ENCODE results near the gene PHYKPL. TPM values are rescaled to one million over a fixed set of nuclear protein-coding genes. Genes with fewer than 3 reads are reported as not detected.

The PHYKPL gene
- total RNA-seq, 2 experiments from 2014 or later, result 65.5 to 68.2 TPM

DNA sequence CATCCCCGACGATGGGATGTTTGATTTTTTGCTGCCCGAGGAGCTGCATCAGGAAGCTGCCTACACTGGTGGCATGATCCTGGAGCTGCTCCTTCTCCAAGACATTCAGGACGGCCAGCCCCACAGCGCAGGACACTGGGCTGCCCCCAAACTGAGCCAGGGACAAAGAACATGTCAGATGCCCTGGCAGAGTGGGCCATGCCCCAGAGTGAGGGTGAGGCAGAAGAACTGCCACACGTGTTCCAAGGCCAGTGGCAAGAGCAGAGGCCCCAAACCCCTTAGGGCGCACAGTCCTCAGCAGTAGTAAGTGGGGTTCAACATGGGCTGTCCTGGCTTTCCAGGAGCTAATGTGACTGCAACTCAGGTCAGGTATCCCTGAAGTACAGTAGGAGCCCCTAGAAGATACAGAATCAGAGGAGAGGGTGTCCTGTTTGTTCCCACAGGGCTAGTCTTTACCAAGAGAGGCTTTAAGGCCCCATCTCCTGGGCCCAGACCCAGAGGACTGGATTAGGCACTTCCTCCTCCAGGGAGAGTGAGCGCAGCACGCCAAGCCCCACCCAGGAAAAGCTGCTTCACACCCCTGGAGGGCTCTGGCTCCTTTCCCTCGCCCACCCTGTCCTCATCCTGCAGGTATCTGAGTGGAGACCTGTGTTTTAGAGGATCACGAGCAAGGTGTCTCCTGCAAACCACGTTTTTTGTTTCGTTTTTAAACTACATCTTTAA, 17.2 kb downstream of the PHYKPL start:
- CTCF ChIA-PET, result interaction anchor here (0.7 to 1.2 kb wide), 2 partner anchors 15 to 139 kb away, joined by 3 to 6 read pairs; no protein-coding TSS in a partner anchor

DNA sequence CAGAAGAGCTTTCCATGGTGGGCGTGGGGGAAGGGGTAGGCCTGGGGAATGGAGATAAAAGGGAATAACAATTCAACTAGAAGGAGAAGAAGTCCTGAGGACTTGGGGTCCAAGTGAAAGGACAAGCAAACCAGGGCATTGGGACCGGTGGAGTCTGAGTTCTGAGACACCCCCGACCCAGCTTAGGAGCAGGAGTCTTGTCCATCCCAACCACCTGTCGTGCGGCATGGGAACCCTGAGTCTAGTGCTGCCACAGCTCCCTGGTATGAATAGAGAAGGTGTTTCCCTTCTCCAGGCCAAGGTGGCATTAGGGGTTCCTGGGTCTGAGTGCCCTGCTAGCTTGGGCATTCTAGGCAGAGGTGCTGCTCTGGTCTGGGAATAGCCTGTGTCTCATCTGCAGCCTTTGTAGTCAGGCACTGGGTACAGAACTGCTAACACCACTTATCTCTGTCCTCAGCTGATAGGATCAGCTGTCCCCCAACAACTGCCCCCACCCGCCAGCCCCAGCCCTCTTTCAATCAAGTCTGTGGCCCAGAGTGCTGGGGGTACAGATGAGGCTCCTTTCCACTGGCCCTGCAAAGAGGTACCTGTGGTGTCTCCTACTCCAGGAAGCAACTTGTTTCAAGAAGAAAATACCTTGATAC, 18.3 kb downstream of the PHYKPL start:
- ChIA-PET POLR2A (interaction anchor here (0.6 to 3.0 kb wide), 5 partner anchors 9 to 742 kb away, joined by 4 to 7 read pairs (median 6); partner anchors contain the start of gene HNRNPAB), CTCF (no interaction called here)

More for the DNA sequence above, 17.2 kb downstream of the PHYKPL start:
- POLR2A ChIA-PET, result interaction anchor here (1.6 kb wide), 1 partner anchor 11 kb away, joined by 5 read pairs; the partner anchor contains the start of gene HNRNPAB

DNA sequence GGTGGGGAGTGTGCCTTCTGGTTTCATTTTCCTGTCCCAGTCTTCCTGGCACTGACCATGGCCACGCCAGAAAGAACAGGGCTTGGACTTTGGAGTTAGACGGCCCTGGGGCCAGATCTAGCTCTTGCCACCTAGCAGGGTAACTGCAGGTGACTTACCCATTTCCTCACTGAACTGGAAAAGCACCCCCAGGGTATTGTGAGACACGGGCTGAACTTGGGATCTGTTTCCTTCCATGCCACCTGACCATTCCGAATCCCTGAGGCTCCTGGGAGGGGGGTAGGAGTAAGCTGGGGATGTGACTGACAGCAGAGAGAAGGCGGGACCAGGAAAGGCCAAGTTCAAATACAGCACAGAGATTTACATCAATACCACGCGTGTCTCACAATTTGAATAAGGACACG, 18.9 kb downstream of the PHYKPL start:
- POLR2A ChIA-PET, result interaction anchor here (0.6 to 3.0 kb wide), 4 partner anchors 8 to 743 kb away, joined by 4 to 7 read pairs (median 6); partner anchors contain the start of gene HNRNPAB
- CTCF ChIA-PET, result interaction anchor here (1.0 kb wide), 1 partner anchor 10 kb away, joined by 3 read pairs; the partner anchor contains the start of gene HNRNPAB

DNA sequence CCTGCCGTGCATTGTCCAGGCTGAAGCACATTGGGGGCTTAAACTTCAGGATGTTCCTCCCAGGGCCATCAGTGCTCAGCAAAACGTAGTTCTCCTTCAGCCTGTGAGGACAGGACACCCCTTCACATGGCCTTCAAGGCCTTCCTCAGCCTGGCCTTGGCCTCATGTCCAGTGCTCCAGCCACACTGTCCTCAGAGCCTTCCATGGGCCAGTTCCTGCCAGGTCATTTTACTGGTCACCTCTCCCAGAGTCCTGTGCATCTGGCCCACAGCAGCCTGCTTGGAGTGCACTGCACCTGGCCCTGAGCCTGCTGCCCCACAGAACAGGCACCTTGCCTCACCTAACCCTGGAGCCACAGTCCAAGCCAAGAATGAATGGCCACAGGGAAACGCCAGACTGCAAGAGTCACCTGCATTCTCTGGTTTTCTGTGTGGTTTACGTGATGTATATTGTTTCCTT, 19.6 kb downstream of the PHYKPL start:
- POLR2A ChIA-PET, result interaction anchor here (1.6 to 3.0 kb wide), 2 partner anchors 9 to 19 kb away, joined by 6 to 7 read pairs; partner anchors contain the start of gene HNRNPAB
- CTCF ChIA-PET, result interaction anchor here (1.0 kb wide), 1 partner anchor 9 kb away, joined by 3 read pairs; the partner anchor contains the start of gene HNRNPAB

DNA sequence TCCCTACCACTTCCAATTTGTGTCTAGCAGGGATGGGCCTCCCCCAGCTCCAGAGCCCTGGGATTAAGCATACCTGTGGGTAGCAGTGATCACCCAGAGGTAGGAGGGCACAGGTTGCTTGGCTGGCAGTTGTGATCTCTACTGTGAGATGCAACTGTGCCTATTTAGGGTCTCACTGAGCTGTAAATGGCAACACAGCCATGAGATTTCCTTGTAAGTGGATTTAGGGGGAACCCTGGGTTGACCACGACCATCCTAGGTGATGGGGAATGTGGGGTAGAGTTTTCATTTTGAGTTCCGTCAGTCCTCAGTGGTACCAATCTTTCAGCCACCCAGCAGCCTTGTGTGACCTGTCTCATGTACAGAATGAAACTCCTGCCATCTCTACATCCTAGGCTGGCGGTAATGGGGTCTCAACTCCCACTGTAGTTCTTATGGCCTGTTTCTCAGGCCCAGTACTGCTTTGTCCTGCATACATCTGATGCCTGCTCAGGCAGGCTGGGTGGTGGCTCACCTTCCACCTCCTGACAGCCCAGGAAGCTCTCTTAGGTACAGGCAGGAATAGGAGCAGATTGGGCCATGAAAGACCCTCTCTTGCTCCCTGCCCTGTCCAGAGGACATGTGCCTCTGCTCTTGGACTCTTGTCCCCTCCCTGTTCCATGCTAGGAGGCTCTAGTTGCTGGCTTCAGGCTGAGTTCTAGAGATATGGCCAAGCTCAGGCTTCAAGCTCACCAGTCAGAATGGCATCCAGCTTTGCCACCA, 20.2 kb downstream of the PHYKPL start:
- CTCF ChIA-PET, result no interaction called here
- POLR2A ChIA-PET, result interaction anchor here (1.6 to 3.0 kb wide), 2 partner anchors 8 to 19 kb away, joined by 6 to 7 read pairs; partner anchors contain the start of gene HNRNPAB

DNA sequence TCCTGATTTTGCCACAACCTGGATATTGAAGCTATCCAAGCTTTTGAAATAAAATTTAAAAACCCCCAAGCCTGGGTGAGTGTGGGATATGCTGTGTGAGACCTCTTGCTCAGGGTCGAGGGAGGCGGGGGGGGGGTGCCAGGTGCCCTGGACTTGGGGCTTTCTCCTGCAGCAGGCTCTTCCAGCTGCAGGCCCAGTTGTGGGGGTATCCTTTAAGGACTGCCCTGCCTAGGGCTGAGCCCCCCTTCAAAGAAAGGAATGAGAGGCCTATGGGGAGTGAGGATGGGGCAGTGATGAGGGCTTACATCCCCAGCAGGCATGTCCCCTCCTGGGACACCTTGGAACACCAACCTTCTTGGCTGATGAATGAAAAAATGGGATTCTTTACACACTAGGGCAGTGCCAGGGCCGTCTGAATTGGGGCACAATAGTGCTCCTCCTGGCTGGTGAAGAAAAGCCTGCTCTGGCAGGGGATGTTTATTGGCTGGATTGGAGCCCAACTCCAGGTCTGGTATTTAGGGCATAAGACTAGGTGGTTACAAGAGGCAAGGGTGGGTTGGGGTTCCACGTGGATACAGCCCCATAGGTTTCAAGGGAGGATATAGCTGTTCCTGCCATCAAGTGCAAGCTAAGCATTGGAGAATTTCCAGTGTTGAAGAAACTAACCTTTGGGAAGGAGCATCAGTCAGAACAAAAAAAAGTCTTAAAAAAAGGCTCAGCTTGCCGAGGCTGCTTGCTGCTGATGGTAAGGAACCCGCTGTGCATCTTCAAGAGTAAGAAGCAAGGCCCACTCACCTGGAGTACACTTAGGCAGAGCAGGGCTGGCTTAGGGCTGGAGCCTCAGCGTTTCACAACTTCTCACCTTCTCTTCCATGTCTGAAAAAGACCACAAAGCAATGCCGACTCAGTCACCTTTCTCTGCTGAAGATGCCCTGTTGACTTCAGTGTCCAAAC, 21.2 kb downstream of the PHYKPL start:
- POLR2A ChIA-PET, result interaction anchor here (0.6 to 1.1 kb wide), 4 partner anchors 8 to 109 kb away, joined by 3 to 5 read pairs (median 3); no protein-coding TSS in a partner anchor

DNA sequence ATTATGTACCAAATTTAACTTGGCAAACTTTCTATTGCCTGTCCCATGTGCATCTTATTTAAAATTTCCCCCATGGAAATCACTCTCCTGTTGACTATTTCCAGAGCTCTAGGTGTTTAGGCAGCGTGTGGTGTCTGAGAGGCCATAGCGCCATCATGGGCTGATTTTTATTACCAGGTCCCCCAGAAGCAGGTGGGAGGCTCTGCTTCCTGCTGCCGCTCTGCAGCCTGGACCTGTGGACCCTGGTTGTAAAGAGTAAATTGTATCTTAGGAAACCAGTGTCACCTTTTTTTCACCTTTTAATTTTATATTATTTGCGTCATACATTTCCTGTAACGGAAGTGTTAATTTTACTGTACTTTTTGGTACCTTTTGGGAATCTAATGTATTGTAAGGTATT, 21.9 kb downstream of the PHYKPL start:
- POLR2A ChIA-PET, result interaction anchor here (0.6 to 1.1 kb wide), 3 partner anchors 9 to 27 kb away, joined by 3 to 5 read pairs (median 3); no protein-coding TSS in a partner anchor
- CTCF ChIA-PET, result interaction anchor here (2.1 kb wide), 1 partner anchor 18 kb away, joined by 6 read pairs; no protein-coding TSS in a partner anchor

More for the DNA sequence above, 21.2 kb downstream of the PHYKPL start:
- CTCF ChIA-PET, result interaction anchor here (2.1 kb wide), 1 partner anchor 17 kb away, joined by 6 read pairs; no protein-coding TSS in a partner anchor

DNA sequence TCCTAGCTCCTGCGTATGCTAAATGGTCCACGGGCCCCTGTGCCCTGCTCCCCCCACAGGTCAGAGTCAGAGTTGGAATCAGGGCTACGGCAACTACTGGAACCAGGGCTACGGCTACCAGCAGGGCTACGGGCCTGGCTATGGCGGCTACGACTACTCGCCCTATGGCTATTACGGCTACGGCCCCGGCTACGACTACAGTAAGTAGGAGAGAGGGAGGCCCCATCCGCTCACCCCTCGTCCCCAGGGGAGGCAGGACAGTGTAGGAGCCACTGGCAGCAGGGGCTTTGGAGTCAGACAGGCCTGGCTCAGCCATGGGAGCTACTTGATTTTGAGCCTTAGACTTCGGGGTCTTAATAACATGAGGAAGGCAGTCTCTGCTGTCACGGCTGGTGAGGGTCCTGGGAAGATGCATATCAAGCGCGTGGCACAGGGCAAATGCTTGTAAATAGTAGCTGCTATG, 22.5 kb downstream of the PHYKPL start:
- ChIA-PET CTCF (interaction anchor here (0.6 to 2.1 kb wide), 2 partner anchors 18 to 1834 kb away, joined by 3 to 6 read pairs; no protein-coding TSS in a partner anchor), POLR2A (interaction anchor here (0.8 to 1.0 kb wide), 2 partner anchors 28 to 94 kb away, joined by 3 to 4 read pairs; no protein-coding TSS in a partner anchor)

DNA sequence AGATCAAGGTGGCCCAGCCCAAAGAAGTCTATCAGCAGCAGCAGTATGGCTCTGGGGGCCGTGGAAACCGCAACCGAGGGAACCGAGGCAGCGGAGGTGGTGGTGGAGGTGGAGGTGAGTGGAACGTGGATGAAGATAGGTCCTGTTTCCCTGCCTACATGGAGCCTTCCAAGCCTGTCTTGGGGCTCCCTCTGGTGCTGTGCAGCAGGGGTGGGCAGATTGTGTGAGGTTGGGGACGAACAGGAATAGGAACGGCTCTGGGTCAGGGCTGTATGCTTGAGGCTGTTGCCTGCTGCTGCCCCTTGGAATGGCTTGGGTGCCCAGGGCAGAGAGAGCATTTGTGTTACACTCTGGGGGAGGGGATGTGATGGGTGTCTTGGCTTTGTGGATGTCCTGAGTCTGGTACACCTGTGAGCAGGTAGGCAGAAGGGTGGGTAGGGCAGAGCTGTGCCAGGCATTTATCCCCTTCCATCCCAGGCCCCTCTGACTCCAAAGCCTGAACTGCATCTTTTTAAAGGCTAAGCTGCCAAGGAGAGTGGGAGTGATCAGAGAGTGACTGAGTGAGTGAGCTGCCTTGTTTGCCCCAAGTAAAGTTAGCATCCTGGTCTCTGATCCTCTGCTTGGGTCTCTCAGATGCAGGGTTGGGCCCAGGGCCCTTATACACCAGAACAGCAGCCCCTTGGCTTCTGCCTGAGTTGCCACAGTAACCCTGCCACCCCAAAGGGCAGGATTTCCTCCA, 23.1 kb downstream of the PHYKPL start:
- CTCF ChIA-PET, result interaction anchor here (0.6 to 2.1 kb wide), 2 partner anchors 19 to 1835 kb away, joined by 3 to 6 read pairs; no protein-coding TSS in a partner anchor
- POLR2A ChIA-PET, result interaction anchor here (0.8 kb wide), 1 partner anchor 93 kb away, joined by 4 read pairs; no protein-coding TSS in a partner anchor

DNA sequence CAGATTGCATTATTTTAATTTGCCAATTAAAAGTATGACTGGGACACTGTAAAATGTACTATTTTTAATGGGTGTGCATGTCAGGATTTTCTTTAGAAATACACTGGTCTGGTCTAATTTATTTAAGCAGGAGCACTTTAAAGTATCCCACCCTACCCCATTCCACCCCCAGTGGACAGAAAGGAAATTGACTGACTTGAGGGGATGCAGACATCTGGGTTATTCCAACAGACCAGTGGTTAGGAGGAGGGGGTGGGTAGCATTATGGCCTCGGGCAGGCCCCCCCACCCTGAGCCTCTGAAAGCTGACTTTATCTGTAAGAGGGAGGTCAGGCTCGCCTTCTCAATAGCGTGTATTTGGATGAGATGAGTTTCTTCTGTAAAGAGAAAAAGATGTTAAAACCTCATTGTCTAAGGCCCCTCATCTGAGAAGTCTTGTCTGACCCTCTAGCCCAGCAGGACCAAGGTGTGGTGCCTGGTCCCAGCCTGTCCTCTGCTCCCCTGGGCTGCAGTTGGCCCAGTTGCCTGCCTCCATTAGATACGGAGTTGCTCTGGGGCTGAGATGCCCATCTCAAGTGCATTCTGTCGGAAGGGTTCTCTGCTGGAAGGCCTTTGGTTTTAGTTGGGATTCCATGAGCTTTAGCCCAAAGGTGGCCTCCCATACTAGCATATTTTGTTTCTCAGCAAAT, 23.9 kb downstream of the PHYKPL start:
- POLR2A ChIA-PET, result no interaction called here
- CTCF ChIA-PET, result interaction anchor here (2.1 kb wide), 1 partner anchor 20 kb away, joined by 6 read pairs; no protein-coding TSS in a partner anchor

DNA sequence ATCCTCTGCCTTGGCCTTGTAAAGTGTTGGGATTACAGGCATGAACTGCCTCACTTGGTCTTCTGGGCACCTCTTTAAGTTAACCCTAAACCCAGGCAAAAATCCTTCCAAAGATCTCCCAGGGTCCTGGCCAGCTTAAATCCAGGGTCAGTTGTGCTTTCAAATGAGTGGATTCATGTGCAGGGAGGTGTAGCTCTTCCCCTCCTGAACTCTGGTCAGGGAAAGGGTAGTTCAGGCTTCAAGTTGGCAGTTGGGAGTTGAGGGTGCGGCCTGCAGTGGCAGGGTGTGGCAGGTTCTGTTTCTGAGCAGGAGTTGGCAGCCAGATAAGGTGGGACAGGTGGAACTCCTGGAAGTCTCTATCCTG, 24.7 kb downstream of the PHYKPL start:
- CTCF ChIA-PET, result interaction anchor here (0.6 to 1.2 kb wide), 2 partner anchors 12 to 27 kb away, joined by 3 to 4 read pairs; no protein-coding TSS in a partner anchor
- POLR2A ChIA-PET, result interaction anchor here (1.6 to 2.7 kb wide), 2 partner anchors 24 to 30 kb away, joined by 4 to 13 read pairs; partner anchors contain the start of gene PHYKPL

DNA sequence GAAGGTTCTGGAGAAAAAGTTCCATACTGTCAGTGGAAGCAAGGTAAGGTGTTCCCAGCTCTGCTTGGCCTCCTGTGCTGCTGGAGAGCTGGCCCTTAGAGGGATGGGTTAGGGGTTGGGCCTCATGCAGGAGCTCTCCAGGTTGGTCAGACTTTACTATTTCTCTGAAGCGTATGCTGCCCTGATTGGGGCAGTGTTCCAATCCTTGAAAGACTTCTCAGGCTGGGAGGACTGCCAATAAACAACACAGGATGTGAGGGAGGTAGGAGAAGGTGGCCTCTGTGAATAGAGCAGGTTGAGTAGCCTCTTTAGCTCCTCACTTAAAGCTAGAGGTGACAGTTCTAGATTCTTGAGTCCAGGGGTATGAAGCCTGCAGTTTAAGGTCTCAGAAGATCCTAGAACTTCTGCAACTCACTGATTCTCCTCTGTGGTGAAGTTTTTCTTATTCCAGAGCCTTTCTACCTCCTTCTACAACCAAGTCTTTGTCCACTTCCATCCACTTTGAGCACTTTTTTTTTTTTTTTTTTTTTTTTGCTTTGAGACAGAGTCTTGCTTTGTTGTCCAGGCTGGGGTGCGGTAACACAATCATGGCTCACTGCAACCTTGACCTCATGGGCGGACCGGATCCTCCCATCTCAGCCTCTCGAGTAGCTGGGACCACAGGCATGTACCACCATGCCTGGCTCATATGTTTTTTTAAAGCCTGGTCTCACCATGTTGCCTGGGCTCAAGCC, 25.3 kb downstream of the PHYKPL start:
- ChIA-PET CTCF (interaction anchor here (0.6 to 1.2 kb wide), 2 partner anchors 13 to 28 kb away, joined by 3 to 4 read pairs; no protein-coding TSS in a partner anchor), POLR2A (interaction anchor here (1.0 to 2.7 kb wide), 4 partner anchors 22 to 54 kb away, joined by 3 to 13 read pairs (median 4); partner anchors contain the start of genes NHP2 and PHYKPL)

DNA sequence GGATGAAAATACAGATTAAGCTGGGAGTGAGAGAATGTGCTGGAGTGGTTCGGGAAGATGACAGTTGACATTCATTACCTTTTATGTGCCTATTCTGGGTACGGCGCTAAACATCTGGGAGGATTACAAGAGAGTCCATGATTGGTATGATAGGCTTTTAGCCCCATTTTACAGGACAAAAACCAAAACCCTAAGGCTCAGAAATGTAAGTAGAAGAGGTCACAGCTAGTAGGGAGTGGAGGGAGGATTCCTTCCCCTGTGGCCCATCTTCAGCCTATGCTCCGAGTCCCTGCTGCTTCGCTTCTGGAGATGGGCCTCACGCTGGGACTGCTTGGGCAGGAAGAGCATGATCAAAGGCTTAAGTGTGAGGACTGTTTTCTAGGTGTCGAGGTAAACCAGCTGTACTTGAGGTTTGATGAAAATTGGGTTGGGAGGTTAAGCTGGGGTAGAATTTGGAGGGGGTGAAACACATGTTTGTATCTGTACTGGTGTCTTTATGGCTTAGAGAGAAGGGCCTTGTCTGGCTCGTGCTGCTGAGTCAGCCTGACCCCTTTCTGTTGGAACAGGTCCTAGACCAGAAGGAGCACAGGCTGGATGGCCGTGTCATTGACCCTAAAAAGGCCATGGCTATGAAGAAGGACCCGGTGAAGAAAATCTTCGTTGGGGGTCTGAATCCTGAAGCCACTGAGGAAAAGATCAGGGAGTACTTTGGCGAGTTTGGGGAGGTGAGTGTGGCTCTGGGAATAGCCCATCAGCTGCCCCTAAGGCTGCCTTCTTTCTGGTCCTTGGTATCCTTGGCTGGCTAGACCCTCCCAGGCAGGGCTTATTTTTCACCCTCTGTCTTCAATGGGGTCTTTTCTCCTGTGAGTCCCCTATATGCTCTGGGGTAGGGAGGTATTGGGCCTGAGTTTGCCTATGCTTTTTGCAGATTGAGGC, 26.2 kb downstream of the PHYKPL start:
- CTCF ChIA-PET, result interaction anchor here (1.2 to 1.3 kb wide), 2 partner anchors 28 to 29 kb away, joined by 3 read pairs; no protein-coding TSS in a partner anchor
- POLR2A ChIA-PET, result interaction anchor here (0.7 to 2.7 kb wide), 6 partner anchors 8 to 1414 kb away, joined by 3 to 13 read pairs (median 4); partner anchors contain the start of genes NHP2 and PHYKPL

DNA sequence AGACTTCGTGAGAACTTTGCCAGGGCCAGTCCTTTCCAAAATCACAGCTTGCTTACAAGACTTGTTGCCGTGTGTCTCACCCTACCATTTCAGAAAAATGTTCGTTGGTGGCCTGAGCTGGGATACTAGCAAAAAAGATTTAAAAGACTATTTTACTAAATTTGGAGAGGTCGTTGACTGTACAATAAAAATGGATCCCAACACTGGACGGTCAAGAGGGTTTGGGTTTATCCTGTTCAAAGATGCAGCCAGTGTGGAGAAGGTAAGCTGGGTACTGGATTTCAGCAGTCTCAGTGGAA, 26.9 kb downstream of the PHYKPL start:
- POLR2A ChIA-PET, result interaction anchor here (0.7 to 2.7 kb wide), 4 partner anchors 9 to 1415 kb away, joined by 3 to 13 read pairs (median 4); partner anchors contain the start of gene PHYKPL
- CTCF ChIA-PET, result interaction anchor here (1.3 kb wide), 1 partner anchor 29 kb away, joined by 3 read pairs; no protein-coding TSS in a partner anchor

All from activated CD8-positive, alpha-beta memory T cell treated with anti-CD3 and anti-CD28 coated beads for 36 hours (primary cell).